GM19468 (cell line): ENCODE measurements around the gene TUBA3E.
A peak's percentile ranks its signal among the peaks of the same experiment; 100 is the strongest.
"Not testable (repeated sequence)": the region's sequence is repeated elsewhere in the genome, so short reads cannot be mapped to it uniquely, and the experiment has no call there.

Source experiments
- ATAC-seq: cut with Tn5 transposase; IDR thresholded peaks from one replicate; pipeline ENCODE4 v1.9.1; 2021; ENCODE audit warnings: mild to moderate bottlenecking, moderate library complexity, moderate number of reproducible peaks; ENCODE audit not compliant: unreplicated experiment; ENCODE audit errors: extremely low read depth

TUBA3E gene

GRCh38 chr2:130151145-130151512, 47.1 kb downstream of the TUBA3E start:
- not testable (repeated sequence) for ATAC-seq

DNA sequence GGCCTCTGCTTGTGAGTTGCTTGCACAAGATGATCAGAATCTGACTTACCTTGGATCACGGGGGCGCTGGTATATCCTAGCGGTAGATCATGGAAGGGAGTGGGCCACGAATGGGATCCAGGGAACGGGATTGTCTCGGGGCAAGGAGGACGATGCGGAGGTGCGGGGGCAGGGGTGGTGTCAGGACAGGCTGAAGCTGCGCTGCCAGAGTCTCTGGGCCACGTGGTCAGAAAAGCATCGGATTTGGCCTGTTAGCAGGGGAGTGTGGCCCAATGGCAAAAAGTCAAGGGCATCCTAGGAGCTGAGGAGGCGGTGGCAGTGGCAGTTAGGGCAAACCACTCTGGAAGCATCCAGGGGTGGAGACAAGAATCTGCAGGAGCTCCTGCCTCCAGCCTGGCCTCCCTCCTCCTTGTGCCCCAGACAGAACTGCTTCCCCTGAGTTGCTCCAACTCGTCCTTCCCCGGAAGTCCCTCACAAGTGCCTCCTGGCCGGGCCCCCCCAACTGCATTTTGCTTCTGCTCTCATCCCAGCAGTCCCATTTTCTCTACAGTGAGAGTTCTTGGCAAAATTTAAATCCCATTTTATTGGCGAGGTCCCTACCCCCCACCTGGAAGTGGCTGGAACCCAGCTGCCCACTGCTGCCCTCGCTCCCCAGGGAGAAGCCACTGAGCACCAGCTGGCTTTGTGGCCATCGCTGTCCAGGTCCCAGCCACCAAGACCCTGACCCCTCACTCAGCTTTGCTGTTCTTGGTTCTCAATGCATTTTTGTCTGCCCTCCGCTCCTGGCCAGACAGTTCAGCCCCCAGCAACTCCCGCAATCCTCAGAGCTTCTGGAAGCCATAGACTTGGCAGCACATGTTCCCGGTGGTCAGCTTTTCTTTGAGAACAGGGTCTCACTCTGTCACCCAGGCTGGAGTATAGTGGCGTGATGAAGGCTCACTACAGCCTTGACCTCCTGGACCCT, 47.8 kb downstream of the TUBA3E start:
- ATAC-seq = no peak

GRCh38 chr2:130148515-130148914, 49.7 kb downstream of the TUBA3E start:
- not testable (repeated sequence) for ATAC-seq

GRCh38 chr2:130145006-130145414, 53.2 kb downstream of the TUBA3E start, which contains the start of gene CCDC74B:
Gene CCDC74B, minus strand, starts transcription at chr2:130145112. Its CDS starts 116 bp downstream, at chr2:130144996.
- peak; percentile 76 for ATAC-seq

GRCh38 chr2:130143266-130144039, 54.8 kb downstream of the TUBA3E start:
- ATAC-seq = not testable (repeated sequence)

DNA sequence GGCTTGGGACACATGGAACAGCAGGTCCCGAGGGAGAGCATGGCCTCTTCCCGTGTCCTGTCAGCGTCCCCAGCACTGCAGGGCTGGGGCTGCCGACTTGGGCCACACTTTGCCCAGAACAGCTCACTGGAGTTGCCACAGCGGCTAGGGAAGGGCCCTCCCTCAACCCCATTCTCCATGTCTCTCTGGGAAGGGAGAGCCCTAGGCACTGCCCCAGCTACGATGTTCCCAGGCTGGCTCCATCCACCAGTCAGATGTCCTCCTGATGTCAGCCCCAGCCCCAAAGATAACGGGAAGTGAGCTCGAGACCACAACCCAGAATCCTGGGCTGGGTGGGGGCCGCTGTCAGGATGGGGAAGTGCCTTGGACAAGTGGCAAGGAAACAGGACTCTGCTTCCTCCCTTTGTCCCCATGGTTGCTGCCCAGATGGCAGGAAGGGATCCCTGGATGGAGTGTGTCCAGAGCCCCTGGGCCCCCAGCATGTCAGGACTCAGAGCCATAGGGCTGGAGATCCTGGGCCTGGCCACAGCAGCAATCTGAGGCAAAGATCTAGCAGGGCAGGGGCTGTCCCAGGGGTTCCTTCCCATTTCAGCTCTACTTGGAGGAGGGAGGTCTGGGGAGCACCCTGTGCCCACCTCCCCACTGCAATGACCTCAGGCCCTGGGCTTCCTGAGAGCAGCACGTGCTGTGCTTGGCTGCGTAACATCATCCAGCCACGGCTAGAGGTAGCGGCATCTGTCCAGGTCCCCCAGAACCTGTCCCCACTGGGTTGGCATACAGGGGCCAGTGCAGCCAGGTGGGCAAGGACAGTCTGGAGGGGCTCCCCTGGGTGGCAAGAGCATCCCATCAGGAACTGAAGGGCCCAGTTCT, 55.6 kb downstream of the TUBA3E start:
- ATAC-seq = not testable (repeated sequence)
